ENCODE data around the gene SOS1. TPM values are rescaled to one million over a fixed set of nuclear protein-coding genes. Genes with fewer than 3 reads are reported as not detected.

The SOS1 gene
- total and polyA plus RNA-seq, 2 donors (not counting 1 experiment from before 2014, with no cell fraction given) = 24.9 to 27.6 TPM

DNA sequence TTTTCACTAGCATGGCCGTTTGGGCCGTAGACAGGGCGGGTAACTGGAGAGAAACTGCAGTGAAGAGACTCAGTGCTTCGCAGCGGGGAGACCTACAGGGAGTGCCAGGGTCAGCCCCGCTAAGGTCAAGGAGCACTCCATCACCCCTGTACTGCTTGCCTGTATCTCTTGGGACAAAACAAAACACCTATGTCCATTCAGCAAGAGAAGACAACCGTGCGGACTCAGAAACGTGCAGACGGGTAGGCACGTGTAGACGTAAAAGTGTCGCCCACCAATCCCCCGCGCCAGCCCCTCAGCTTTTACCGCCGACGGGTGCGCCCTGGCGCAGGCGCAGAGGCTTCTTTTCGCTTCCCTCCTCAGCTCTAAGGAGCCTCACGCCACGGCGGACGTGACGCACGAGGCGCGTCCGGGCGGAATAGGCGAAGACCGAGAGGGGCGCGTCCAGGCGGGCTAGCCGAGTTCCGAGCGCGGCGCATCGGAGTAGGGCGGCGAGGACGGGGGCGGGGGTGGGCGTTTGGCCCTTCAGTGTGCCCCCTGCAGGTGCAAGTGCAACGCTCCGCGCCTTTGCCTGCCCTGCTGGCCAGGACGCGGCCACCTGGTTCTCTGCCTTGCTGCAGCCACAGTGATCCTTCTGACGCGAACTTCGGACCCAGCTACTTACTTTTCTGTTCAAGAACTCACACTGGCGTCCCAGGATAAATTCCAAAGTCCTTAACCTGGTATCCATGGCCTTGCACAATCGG is 3.3 kb upstream of the SOS1 start:
- no peaks in the 10 kb centered on the region for H3K36me3 ChIP-seq (ENCODE audit: control insufficient read depth, insufficient read depth, low read length)
- H3K79me2 ChIP-seq (ENCODE audit: control insufficient read depth, insufficient read depth, low read length) = peaks cover 8% of the 10 kb centered on the region
- H3K9me3 ChIP-seq (ENCODE audit: control insufficient read depth, insufficient read depth, low read depth, low read length) = no peaks in the 10 kb centered on the region
- H3K4me3 ChIP-seq (replicated peaks in 1 of 4; ENCODE audit: control extremely low read depth in 1 of 4, insufficient read depth in 1 of 4, low read depth in 3 of 4, low read length in 4 of 4) = peak overlapping the region; percentile 66 to 89 (median 80)
- peak overlapping the region; percentile 96 for H3K4me2 ChIP-seq (ENCODE audit: extremely low read depth, insufficient read depth, low read length)
- H3K27me3 ChIP-seq (ENCODE audit: control insufficient read depth, insufficient read depth, low read length) = no peaks in the 10 kb centered on the region
- peak overlapping the region; percentile 88 for H3K27ac ChIP-seq (ENCODE audit: insufficient read depth, low read length)
- peak overlapping the region; percentile 61 for H3K9ac ChIP-seq (ENCODE audit: insufficient read depth, low read length)
- no peak for TF ChIP-seq EZH2 (IDR thresholded peaks at IDR 0.05; ENCODE audit: low read length, missing control alignments)
- TF ChIP-seq, protein P1, sequence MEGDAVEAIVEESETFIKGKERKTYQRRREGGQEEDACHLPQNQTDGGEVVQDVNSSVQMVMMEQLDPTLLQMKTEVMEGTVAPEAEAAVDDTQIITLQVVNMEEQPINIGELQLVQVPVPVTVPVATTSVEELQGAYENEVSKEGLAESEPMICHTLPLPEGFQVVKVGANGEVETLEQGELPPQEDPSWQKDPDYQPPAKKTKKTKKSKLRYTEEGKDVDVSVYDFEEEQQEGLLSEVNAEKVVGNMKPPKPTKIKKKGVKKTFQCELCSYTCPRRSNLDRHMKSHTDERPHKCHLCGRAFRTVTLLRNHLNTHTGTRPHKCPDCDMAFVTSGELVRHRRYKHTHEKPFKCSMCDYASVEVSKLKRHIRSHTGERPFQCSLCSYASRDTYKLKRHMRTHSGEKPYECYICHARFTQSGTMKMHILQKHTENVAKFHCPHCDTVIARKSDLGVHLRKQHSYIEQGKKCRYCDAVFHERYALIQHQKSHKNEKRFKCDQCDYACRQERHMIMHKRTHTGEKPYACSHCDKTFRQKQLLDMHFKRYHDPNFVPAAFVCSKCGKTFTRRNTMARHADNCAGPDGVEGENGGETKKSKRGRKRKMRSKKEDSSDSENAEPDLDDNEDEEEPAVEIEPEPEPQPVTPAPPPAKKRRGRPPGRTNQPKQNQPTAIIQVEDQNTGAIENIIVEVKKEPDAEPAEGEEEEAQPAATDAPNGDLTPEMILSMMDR (conservative IDR thresholded peaks at IDR 0.05 in 1 of 2, IDR thresholded peaks at IDR 0.05 in 1 of 2; ENCODE audit: low read depth in 1 of 2, low read length in 2 of 2) = peak; percentile 19 to 50
- DNase-seq (ENCODE audit: low read depth in 2 of 2) = peak; percentile 95 to 96
- H3K4me1 ChIP-seq (ENCODE audit: control insufficient read depth, extremely low read depth, insufficient read depth, low read length) = peaks cover 6% of the 10 kb centered on the region
- H4K20me1 ChIP-seq (ENCODE audit: control insufficient read depth, extremely low read depth, insufficient read depth, low read length) = no peaks in the 10 kb centered on the region
- H2AFZ ChIP-seq (ENCODE audit: low read length) = peak overlapping the region; percentile 94

DNA sequence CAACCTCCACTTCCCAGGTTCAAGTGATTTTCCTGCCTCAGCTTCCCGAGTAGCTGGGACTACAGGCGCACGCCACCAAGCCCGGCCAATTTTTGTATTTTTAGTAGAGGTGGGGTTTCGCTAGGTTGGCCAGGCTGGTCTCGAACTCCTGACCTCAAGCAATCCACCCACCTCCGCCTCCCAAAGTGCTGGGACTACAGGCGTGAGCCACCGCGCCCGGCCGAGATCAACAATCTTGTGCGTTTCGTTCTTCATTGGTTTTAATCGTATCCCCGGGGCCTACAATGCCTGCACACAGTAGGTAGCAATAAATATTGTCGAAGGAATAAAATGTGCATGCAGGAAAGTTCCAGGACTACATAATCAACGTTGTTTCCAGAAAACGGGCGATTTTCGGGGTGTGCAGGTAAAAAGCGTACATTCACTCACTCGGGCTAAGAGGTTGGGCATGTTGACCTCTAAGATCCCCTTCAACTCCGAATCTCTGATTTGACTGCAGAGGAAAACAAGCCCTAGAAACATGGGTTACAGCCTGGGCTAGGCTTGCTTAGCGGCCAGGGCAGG is 2.7 kb upstream of the SOS1 start:
- no peaks in the 10 kb centered on the region for H3K9me3 ChIP-seq (ENCODE audit: control insufficient read depth, insufficient read depth, low read depth, low read length)
- H4K20me1 ChIP-seq (ENCODE audit: control insufficient read depth, extremely low read depth, insufficient read depth, low read length) = no peaks in the 10 kb centered on the region
- H3K9ac ChIP-seq (ENCODE audit: insufficient read depth, low read length) = peak overlapping the region; percentile 61
- H3K27me3 ChIP-seq (ENCODE audit: control insufficient read depth, insufficient read depth, low read length) = no peaks in the 10 kb centered on the region
- peak overlapping the region; percentile 66 to 89 (median 80) for H3K4me3 ChIP-seq (replicated peaks in 1 of 4; ENCODE audit: control extremely low read depth in 1 of 4, insufficient read depth in 1 of 4, low read depth in 3 of 4, low read length in 4 of 4)
- H3K4me1 ChIP-seq (ENCODE audit: control insufficient read depth, extremely low read depth, insufficient read depth, low read length) = peaks cover 6% of the 10 kb centered on the region
- peak overlapping the region; percentile 74 for H2AFZ ChIP-seq (ENCODE audit: low read length)
- peaks cover 14% of the 10 kb centered on the region for H3K79me2 ChIP-seq (ENCODE audit: control insufficient read depth, insufficient read depth, low read length)
- peak overlapping the region; percentile 96 for H3K4me2 ChIP-seq (ENCODE audit: extremely low read depth, insufficient read depth, low read length)
- DNase-seq (ENCODE audit: low read depth in 2 of 2) = no peak
- no peaks in the 10 kb centered on the region for H3K36me3 ChIP-seq (ENCODE audit: control insufficient read depth, insufficient read depth, low read length)
- peak overlapping the region; percentile 88 for H3K27ac ChIP-seq (ENCODE audit: insufficient read depth, low read length)
- TF ChIP-seq EZH2 (IDR thresholded peaks at IDR 0.05; ENCODE audit: low read length, missing control alignments) = no peak
- TF ChIP-seq, protein P1 (conservative IDR thresholded peaks at IDR 0.05 in 1 of 2, IDR thresholded peaks at IDR 0.05 in 1 of 2; ENCODE audit: low read depth in 1 of 2, low read length in 2 of 2) = no peak

DNA sequence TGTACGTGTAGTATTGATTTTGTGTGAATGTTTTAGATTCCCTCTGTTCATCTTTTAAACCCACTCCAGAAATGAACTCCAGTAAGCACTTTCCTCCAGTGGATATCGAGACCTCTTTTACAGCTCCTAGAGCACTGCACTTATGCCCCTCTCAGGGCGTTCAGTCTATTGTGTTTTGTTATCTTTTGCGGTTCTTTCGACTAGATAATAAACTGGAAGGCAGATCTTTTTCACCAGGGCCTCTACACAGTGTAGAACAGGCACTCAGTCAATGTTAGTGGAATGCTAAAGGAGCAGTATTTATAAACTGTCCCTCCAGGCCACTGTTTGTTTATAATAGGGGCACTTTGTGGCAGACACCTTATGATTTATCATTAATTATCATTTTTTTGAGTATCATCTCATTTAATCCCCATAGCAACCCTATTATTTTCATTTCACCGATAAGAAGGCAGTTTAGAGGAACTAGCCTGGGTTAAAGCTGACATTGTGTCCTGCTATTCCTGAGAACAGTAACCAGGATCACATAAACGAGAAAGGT is 742 bp upstream of the SOS1 start:
- Histone ChIP-seq H4K20me1 (ENCODE audit: control insufficient read depth, extremely low read depth, insufficient read depth, low read length) (no peaks in the 10 kb centered on the region), H3K79me2 (ENCODE audit: control insufficient read depth, insufficient read depth, low read length) (peaks cover 30% of the 10 kb centered on the region), H2AFZ (ENCODE audit: low read length) (peak overlapping the region; percentile 76), H3K4me1 (ENCODE audit: control insufficient read depth, extremely low read depth, insufficient read depth, low read length) (peaks cover 2% of the 10 kb centered on the region), H3K9me3 (ENCODE audit: control insufficient read depth, insufficient read depth, low read depth, low read length) (no peaks in the 10 kb centered on the region), H3K4me3 (replicated peaks in 1 of 4; ENCODE audit: control extremely low read depth in 1 of 4, insufficient read depth in 1 of 4, low read depth in 3 of 4, low read length in 4 of 4) (peak overlapping the region; percentile 58 to 87 (median 78)), H3K4me2 (ENCODE audit: extremely low read depth, insufficient read depth, low read length) (peak overlapping the region; percentile 64), H3K36me3 (ENCODE audit: control insufficient read depth, insufficient read depth, low read length) (no peaks in the 10 kb centered on the region), H3K27ac (ENCODE audit: insufficient read depth, low read length) (peak overlapping the region; percentile 80), H3K9ac (ENCODE audit: insufficient read depth, low read length) (peak overlapping the region; percentile 75), H3K27me3 (ENCODE audit: control insufficient read depth, insufficient read depth, low read length) (no peaks in the 10 kb centered on the region)
- no peak for TF ChIP-seq EZH2 (IDR thresholded peaks at IDR 0.05; ENCODE audit: low read length, missing control alignments)
- TF ChIP-seq, protein P1 (conservative IDR thresholded peaks at IDR 0.05 in 1 of 2, IDR thresholded peaks at IDR 0.05 in 1 of 2; ENCODE audit: low read depth in 1 of 2, low read length in 2 of 2) = no peak
- peak in 1 of 2 donors; percentile 35 for DNase-seq (ENCODE audit: low read depth in 2 of 2)

Measured in fibroblast of lung (primary cell).